ENCODE results near the gene FUBP1. TPM values are rescaled to one million over a fixed set of nuclear protein-coding genes. Genes with fewer than 3 reads are reported as not detected.

The FUBP1 gene
- total RNA-seq, 1 experiment from 2014 or later = 125 TPM

DNA sequence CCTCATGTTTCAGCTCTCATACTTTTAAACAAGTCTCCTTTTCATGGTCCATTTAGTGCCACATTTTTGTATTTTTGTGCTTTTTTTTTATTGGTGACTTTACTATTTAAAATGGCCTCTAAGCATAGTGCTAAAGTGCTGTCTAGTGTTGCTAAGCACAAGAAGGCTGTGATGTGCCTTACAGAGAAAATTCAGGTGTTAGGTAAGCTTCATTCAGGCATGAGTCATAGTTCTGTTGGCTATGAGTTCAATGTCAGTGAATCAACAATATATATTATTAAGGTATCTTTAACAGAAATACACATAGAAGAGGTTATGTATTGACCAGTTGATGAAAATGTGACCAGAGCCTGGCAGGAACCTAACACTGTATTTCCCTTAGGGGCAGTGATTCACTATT lies 12.8 kb upstream of the FUBP1 start (continued):
- no peak for TF ChIP-seq ZNF274 (IDR thresholded peaks at IDR 0.05; ENCODE audit: low read depth, low read length)
- TF ChIP-seq, protein P1, sequence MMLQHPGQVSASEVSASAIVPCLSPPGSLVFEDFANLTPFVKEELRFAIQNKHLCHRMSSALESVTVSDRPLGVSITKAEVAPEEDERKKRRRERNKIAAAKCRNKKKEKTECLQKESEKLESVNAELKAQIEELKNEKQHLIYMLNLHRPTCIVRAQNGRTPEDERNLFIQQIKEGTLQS (IDR thresholded peaks at IDR 0.05) = no peak
- no peak for TF ChIP-seq RAD21 (IDR thresholded peaks at IDR 0.05; ENCODE audit: low read depth)
- no peak for TF ChIP-seq ELF1 (IDR thresholded peaks at IDR 0.05; ENCODE audit: borderline replicate concordance, low read depth)

DNA sequence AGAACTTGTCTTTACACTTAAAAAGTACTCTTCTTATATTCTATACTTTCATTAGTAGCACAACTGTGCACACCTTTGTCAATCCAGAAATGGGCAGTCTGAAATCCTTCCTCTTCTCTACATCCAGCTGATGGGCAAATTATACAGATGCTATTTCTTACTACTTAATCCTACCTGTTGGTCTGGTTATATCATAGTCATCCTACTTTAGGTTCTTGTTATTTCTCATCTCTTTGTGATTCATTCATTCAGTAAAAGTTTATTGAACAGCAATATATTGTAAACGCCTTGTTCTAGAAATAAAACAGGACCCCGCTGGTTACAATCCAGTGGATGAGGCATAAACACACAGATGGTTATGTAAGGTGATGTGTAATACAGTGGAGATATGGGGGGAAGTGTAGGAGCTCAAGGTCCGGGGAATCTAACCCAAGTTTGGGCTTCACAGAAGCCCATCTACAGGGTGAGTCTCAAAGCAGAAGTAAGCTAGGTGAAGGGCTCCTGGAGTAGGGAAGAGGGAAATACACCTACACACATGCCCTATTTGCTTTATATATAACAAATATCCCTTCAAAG lies 11.8 kb upstream of the FUBP1 start:
- ChIA-PET CTCF (no interaction called here), RAD21 (ENCODE audit: low non-redundant PET in 1 of 2, low total read pairs in 2 of 2, uncharacterized antibody in 2 of 2, unreplicated experiment in 2 of 2) (no interaction called here), POLR2A (interaction anchor here (0.9 to 4.2 kb wide), 3 partner anchors 9 to 14 kb away, joined by 3 to 26 read pairs (median 3); partner anchors contain the start of gene DNAJB4)
- Histone ChIP-seq H3K9me3 (ENCODE audit: control insufficient read depth in 1 of 2, insufficient read depth in 1 of 2, low read depth in 1 of 2, low read length in 2 of 2) (no peaks in the 10 kb centered on the region), H3K4me3 (replicated peaks in 1 of 2; ENCODE audit: low read depth in 1 of 2, low read length in 2 of 2) (no peak overlapping the region), H3K9ac (ENCODE audit: low read length) (no peak overlapping the region), H4K20me1 (ENCODE audit: insufficient read depth) (no peaks in the 10 kb centered on the region), H3K27me3 (ENCODE audit: insufficient read depth, low read length) (no peaks in the 10 kb centered on the region), H3K4me2 (ENCODE audit: low read length) (no peak overlapping the region), H2AFZ (ENCODE audit: low read depth, low read length, poor library complexity, severe bottlenecking) (no peak overlapping the region), H3K27ac (ENCODE audit: low read depth, low read length) (no peak overlapping the region), H3K36me3 (ENCODE audit: control insufficient read depth in 1 of 2, insufficient read depth in 2 of 2, low read length in 2 of 2) (no peaks in the 10 kb centered on the region), H3K4me1 (ENCODE audit: control insufficient read depth in 1 of 2, insufficient read depth in 2 of 2, low read length in 2 of 2) (peaks cover 0 to 13% of the 10 kb centered on the region in 2 experiments; a peak in 1 of 4 replicates), H3K79me2 (ENCODE audit: insufficient read depth, low read length) (peaks cover 66% of the 10 kb centered on the region), H3K9me2 (ENCODE audit: insufficient read depth) (no peaks in the 10 kb centered on the region; the same call in 1 of the 2 replicates)
- ATAC-seq (no peak), DNase-seq (ENCODE audit: low read depth, low spot score) (no peak)
- intact Hi-C loops (cut with micrococcal nuclease) = no loop called here
- TF ChIP-seq POLR2A (IDR thresholded peaks at IDR 0.05; ENCODE audit: borderline replicate concordance, extremely low read depth, insufficient read depth, insufficient read length) (no peak), TCF7L2 (IDR thresholded peaks at IDR 0.05; ENCODE audit: borderline replicate concordance, extremely low read depth, insufficient read depth, insufficient read length) (no peak), POLR2AphosphoS5 (IDR thresholded peaks at IDR 0.05; ENCODE audit: low read depth, low read length) (no peak), SP1 (IDR thresholded peaks at IDR 0.05; ENCODE audit: low read depth) (no peak), CBX3 (IDR thresholded peaks at IDR 0.05; ENCODE audit: low read depth) (no peak), ZBTB33 (IDR thresholded peaks at IDR 0.05; ENCODE audit: extremely low read depth, insufficient replicate concordance, low read length) (no peak), EZH2phosphoT487 (IDR thresholded peaks at IDR 0.05; ENCODE audit: borderline replicate concordance) (no peak), CTCF (IDR thresholded peaks at IDR 0.05 in 2 of 3, conservative IDR thresholded peaks at IDR 0.05 in 1 of 3; ENCODE audit: borderline replicate concordance in 1 of 3, insufficient read depth in 1 of 3, low read depth in 2 of 3, low read length in 2 of 3) (no peak), EZH2 (IDR thresholded peaks at IDR 0.05) (no peak), EGR1 (IDR thresholded peaks at IDR 0.05; ENCODE audit: low read depth) (no peak), REST (IDR thresholded peaks at IDR 0.05; ENCODE audit: low read depth) (no peak)
- TF ChIP-seq, protein P2, sequence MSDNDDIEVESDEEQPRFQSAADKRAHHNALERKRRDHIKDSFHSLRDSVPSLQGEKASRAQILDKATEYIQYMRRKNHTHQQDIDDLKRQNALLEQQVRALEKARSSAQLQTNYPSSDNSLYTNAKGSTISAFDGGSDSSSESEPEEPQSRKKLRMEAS (IDR thresholded peaks at IDR 0.05) = no peak
- no TSS peak for BruUV-seq (replicated peaks)
